Measurements from ENCODE around the gene LBHD2.

GRCh38 chr14:103067231-103067954 is 16.6 kb upstream of the LBHD2 start:
- TF ChIP-seq, protein P1, sequence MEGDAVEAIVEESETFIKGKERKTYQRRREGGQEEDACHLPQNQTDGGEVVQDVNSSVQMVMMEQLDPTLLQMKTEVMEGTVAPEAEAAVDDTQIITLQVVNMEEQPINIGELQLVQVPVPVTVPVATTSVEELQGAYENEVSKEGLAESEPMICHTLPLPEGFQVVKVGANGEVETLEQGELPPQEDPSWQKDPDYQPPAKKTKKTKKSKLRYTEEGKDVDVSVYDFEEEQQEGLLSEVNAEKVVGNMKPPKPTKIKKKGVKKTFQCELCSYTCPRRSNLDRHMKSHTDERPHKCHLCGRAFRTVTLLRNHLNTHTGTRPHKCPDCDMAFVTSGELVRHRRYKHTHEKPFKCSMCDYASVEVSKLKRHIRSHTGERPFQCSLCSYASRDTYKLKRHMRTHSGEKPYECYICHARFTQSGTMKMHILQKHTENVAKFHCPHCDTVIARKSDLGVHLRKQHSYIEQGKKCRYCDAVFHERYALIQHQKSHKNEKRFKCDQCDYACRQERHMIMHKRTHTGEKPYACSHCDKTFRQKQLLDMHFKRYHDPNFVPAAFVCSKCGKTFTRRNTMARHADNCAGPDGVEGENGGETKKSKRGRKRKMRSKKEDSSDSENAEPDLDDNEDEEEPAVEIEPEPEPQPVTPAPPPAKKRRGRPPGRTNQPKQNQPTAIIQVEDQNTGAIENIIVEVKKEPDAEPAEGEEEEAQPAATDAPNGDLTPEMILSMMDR (IDR thresholded peaks at IDR 0.05), result no peak
- no peak for TF ChIP-seq REST (IDR thresholded peaks at IDR 0.05; ENCODE audit: insufficient read depth in 1 of 2, low read depth in 2 of 2, low read length in 1 of 2)

All from Panc1 (cell line).